ENCODE results near the gene SERHL2. TPM values are rescaled to one million over a fixed set of nuclear protein-coding genes. Genes with fewer than 3 reads are reported as not detected.
"Not testable (repeated sequence)": the region's sequence is repeated elsewhere in the genome, so short reads cannot be mapped to it uniquely, and the experiment has no call there.

Gene SERHL2
- total RNA-seq (2.4 TPM), polyA plus RNA-seq (1.2 TPM)
- long read RNA-seq, donor 1 = 0 reads
- long read RNA-seq, donor 2, partial matches to known transcripts = 12 of 12 reads
- long read RNA-seq, donor 2, other reads (novel, unspliced or antisense) = 0 of 12 reads
- long read RNA-seq, donor 3 = 0 reads
- long read RNA-seq, donor 4, partial matches to known transcripts = 0 of 10 reads
- long read RNA-seq, donor 4, other reads (novel, unspliced or antisense) = 10 of 10 reads
- long read RNA-seq, donor 5 = 0 reads
- long read RNA-seq, donor 6 = 0 reads
- long read RNA-seq, donor 7 = 0 reads
- long read RNA-seq, donor 8 = 0 reads
- long read RNA-seq, donor 9 = 0 reads
- long read RNA-seq, donor 10 = 0 reads

DNA sequence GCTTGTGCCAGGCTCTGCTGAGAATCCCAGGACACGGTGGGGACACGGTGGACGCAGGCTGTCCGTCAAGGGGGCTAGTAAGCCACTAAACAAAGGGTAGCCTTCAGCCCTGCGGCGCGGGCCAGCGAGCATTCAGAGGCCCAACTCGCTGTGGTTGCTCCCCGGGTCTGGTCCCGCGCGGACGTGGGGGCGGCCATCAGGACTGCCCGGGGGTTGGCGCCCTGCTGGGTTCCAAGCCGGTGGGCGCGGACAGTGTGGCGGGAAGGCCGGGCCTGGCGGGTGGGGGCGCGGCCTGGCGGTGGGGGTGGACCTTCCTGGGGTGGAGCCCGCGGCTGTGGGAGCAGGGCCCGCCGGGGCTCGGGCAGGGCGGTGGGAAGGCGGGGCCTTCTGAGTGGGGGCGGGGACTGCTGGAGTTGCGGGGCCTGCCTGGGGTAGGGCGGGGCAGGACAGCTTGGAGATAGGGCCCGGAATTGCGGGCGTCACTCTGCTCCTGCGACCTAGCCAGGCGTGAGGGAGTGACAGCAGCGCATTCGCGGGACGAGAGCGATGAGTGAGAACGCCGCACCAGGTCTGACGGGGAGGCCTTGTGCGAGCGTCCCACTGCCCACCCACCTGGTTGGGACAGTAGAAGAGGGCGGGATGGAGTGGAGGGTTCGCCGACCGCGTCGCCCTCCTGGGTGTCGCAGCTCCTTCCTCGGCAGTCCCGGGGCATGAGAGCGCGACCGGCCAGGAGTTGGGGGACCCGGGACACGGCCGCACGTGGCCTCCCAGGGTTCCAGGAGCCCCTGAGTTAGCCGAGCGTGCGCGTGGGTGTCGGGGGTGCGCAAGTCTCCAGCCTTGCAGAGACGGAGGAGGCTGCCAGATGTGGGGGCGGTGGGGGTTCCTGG lies at the start of gene SERHL2:
Gene SERHL2 (plus strand): TSS at position 482 of the 887 bp plus-strand sequence. CDS start 65 bp downstream, at position 547.
- peaks cover 4 to 10% of the 10 kb centered on the region in 2 donors for H3K4me1 ChIP-seq (ENCODE audit: control insufficient read depth in 2 of 2, insufficient read depth in 2 of 2, low read length in 2 of 2)
- peak; percentile 13 to 88 (median 48) for DNase-seq (ENCODE audit: low read depth in 6 of 9, low spot score in 9 of 9)
- no peaks in the 10 kb centered on the region for H3K36me3 ChIP-seq (ENCODE audit: control insufficient read depth in 2 of 2, insufficient read depth in 2 of 2, low read length in 1 of 2)
- peaks cover 0 to 5% of the 10 kb centered on the region in 2 donors for H3K9me3 ChIP-seq (ENCODE audit: control insufficient read depth in 2 of 2, insufficient read depth in 1 of 2, low read length in 1 of 2)
- peak within 1 kb of the TSS; percentile 42 to 48 for H3K4me3 ChIP-seq (ENCODE audit: low read length in 2 of 2)
- peak within 1 kb of the TSS in 1 of 2 donors; percentile 1 for H3K27ac ChIP-seq (ENCODE audit: low read depth in 1 of 2, low read length in 1 of 2)
- WGBS = 4% methylated on average over 75 of the region's 75 CpGs
- peaks cover 0 to 12% of the 10 kb centered on the region in 2 donors for H3K27me3 ChIP-seq (ENCODE audit: control insufficient read depth in 2 of 2, insufficient read depth in 1 of 2, low read length in 1 of 2)

DNA sequence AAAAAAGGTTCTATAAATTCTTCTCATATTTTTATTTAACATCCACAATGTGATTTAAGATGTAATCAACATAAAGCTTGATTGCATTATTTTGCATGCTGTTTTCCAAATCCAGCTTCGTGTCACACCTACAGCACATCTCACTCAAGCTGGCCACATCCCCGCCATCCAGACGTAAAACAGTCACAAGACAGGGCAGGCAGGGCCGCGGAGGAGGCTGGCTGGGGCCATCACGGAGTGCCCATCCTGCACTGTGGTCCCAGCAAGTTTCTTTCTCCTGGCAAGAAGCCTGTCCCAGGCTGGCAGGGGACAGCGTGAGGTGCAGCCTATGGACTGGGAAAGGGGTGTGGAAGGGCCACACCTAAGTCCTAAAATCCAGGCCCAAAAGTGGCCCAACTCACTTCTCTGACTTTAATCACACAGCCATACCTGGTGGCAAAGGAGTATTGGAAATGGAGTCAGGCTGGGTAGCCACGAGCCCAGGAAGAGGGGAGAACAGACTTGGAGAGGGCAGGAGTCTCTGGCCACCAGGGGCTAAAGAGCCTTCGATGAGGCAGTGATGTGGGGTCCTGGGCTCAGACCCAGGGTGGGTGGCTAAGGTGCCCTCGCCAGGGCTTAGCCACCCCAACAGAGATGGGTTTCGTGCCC lies 45.3 kb upstream of the SERHL2 start:
- not testable (repeated sequence) for H3K4me1 ChIP-seq (ENCODE audit: control insufficient read depth in 2 of 2, insufficient read depth in 2 of 2, low read length in 2 of 2); H3K4me3 ChIP-seq (ENCODE audit: low read length in 2 of 2); H3K27ac ChIP-seq (ENCODE audit: low read depth in 1 of 2, low read length in 1 of 2); H3K9me3 ChIP-seq (ENCODE audit: control insufficient read depth in 2 of 2, insufficient read depth in 1 of 2, low read length in 1 of 2); H3K27me3 ChIP-seq (ENCODE audit: control insufficient read depth in 2 of 2, insufficient read depth in 1 of 2, low read length in 1 of 2); DNase-seq (ENCODE audit: low read depth in 6 of 9, low spot score in 9 of 9)
- H3K36me3 ChIP-seq (ENCODE audit: control insufficient read depth in 2 of 2, insufficient read depth in 2 of 2, low read length in 1 of 2) = peaks cover 11 to 14% of the 10 kb centered on the region in 2 donors
- WGBS = 73% methylated on average over 11 of the region's 11 CpGs

DNA sequence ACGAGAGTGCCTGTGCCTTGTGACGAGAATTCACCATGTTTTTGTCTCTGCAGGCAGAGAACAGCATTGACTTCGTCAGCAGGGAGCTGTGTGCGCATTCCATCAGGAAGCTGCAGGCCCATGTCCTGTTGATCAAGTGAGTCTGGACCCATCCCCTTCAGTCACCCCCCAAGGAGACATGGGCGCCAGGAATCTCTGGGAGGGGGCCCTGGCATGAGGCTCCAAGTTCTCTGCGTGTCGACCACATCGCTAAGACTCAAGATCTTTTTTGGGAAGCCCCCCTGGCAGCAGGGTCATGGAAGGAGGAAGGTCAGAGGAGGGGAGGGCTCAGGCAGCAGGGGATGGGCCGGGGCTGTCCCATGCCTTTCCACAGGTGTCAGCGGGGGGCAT lies 44.8 kb upstream of the SERHL2 start:
- not testable (repeated sequence) for H3K27ac ChIP-seq (ENCODE audit: low read depth in 1 of 2, low read length in 1 of 2); H3K4me3 ChIP-seq (ENCODE audit: low read length in 2 of 2); H3K27me3 ChIP-seq (ENCODE audit: control insufficient read depth in 2 of 2, insufficient read depth in 1 of 2, low read length in 1 of 2); H3K9me3 ChIP-seq (ENCODE audit: control insufficient read depth in 2 of 2, insufficient read depth in 1 of 2, low read length in 1 of 2); H3K4me1 ChIP-seq (ENCODE audit: control insufficient read depth in 2 of 2, insufficient read depth in 2 of 2, low read length in 2 of 2); DNase-seq (ENCODE audit: low read depth in 6 of 9, low spot score in 9 of 9)
- 78% methylated on average over 10 of the region's 10 CpGs for WGBS
- peaks cover 11 to 15% of the 10 kb centered on the region in 2 donors for H3K36me3 ChIP-seq (ENCODE audit: control insufficient read depth in 2 of 2, insufficient read depth in 2 of 2, low read length in 1 of 2)

GRCh38 chr22:42509548-42509947 lies 44.2 kb upstream of the SERHL2 start:
- no peak overlapping the region for H3K4me3 ChIP-seq (ENCODE audit: low read length in 2 of 2)
- H3K36me3 ChIP-seq (ENCODE audit: control insufficient read depth in 2 of 2, insufficient read depth in 2 of 2, low read length in 1 of 2) = peaks cover 11 to 21% of the 10 kb centered on the region in 2 donors
- 89% methylated on average over 15 of the region's 15 CpGs for WGBS
- no peak for DNase-seq (ENCODE audit: low read depth in 6 of 9, low spot score in 9 of 9)
- peaks cover 0 to 4% of the 10 kb centered on the region in 2 donors for H3K9me3 ChIP-seq (ENCODE audit: control insufficient read depth in 2 of 2, insufficient read depth in 1 of 2, low read length in 1 of 2)
- no peak overlapping the region for H3K27ac ChIP-seq (ENCODE audit: low read depth in 1 of 2, low read length in 1 of 2)
- no peaks in the 10 kb centered on the region for H3K27me3 ChIP-seq (ENCODE audit: control insufficient read depth in 2 of 2, insufficient read depth in 1 of 2, low read length in 1 of 2)
- H3K4me1 ChIP-seq (ENCODE audit: control insufficient read depth in 2 of 2, insufficient read depth in 2 of 2, low read length in 2 of 2) = no peaks in the 10 kb centered on the region

GRCh38 chr22:42511401-42511891 lies 42.3 kb upstream of the SERHL2 start:
- DNase-seq (ENCODE audit: low read depth in 6 of 9, low spot score in 9 of 9) = no peak
- no peak overlapping the region for H3K4me3 ChIP-seq (ENCODE audit: low read length in 2 of 2)

GRCh38 chr22:42512273-42512990 lies 41.3 kb upstream of the SERHL2 start:
- whole genome bisulfite sequencing = 98% methylated on average over 22 of the region's 22 CpGs
- not testable (repeated sequence) for H3K4me1 ChIP-seq (ENCODE audit: control insufficient read depth in 2 of 2, insufficient read depth in 2 of 2, low read length in 2 of 2); H3K27ac ChIP-seq (ENCODE audit: low read depth in 1 of 2, low read length in 1 of 2); H3K27me3 ChIP-seq (ENCODE audit: control insufficient read depth in 2 of 2, insufficient read depth in 1 of 2, low read length in 1 of 2); DNase-seq (ENCODE audit: low read depth in 6 of 9, low spot score in 9 of 9); H3K4me3 ChIP-seq (ENCODE audit: low read length in 2 of 2); H3K9me3 ChIP-seq (ENCODE audit: control insufficient read depth in 2 of 2, insufficient read depth in 1 of 2, low read length in 1 of 2)
- H3K36me3 ChIP-seq (ENCODE audit: control insufficient read depth in 2 of 2, insufficient read depth in 2 of 2, low read length in 1 of 2) = peaks cover 25 to 40% of the 10 kb centered on the region in 2 donors

More at GRCh38 chr22:42511401-42511891, 42.3 kb upstream of the SERHL2 start:
- WGBS = 69% methylated on average over 10 of the region's 10 CpGs
- Histone ChIP-seq H3K27ac (ENCODE audit: low read depth in 1 of 2, low read length in 1 of 2) (no peak overlapping the region), H3K27me3 (ENCODE audit: control insufficient read depth in 2 of 2, insufficient read depth in 1 of 2, low read length in 1 of 2) (no peaks in the 10 kb centered on the region), H3K9me3 (ENCODE audit: control insufficient read depth in 2 of 2, insufficient read depth in 1 of 2, low read length in 1 of 2) (peaks cover 0 to 4% of the 10 kb centered on the region in 2 donors), H3K4me1 (ENCODE audit: control insufficient read depth in 2 of 2, insufficient read depth in 2 of 2, low read length in 2 of 2) (no peaks in the 10 kb centered on the region), H3K36me3 (ENCODE audit: control insufficient read depth in 2 of 2, insufficient read depth in 2 of 2, low read length in 1 of 2) (peaks cover 20 to 37% of the 10 kb centered on the region in 2 donors)

DNA sequence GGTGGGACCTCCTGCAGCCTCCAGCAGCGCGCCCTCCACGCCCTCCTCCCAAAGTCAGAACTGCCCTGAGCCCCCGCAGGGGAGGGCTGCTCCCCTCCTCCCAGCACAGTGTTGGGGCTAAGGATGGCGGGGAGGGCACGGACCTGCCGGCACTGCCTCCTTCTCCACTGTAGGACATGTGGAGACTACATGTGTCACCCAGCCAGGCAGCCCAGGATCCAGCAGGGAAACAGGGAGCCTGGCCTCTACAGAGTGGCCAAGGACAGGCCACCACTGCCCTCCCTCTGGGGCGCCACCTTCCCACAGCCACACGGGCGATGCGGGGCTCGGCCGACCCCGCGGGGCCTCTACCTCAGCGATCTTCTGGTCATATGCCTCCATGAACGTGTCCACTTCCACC lies 39.4 kb upstream of the SERHL2 start:
- peaks cover 27 to 40% of the 10 kb centered on the region in 2 donors for H3K36me3 ChIP-seq (ENCODE audit: control insufficient read depth in 2 of 2, insufficient read depth in 2 of 2, low read length in 1 of 2)

GRCh38 chr22:42515304-42515703 lies 38.5 kb upstream of the SERHL2 start:
- H3K4me3 ChIP-seq (ENCODE audit: low read length in 2 of 2); H3K27ac ChIP-seq (ENCODE audit: low read depth in 1 of 2, low read length in 1 of 2); H3K9me3 ChIP-seq (ENCODE audit: control insufficient read depth in 2 of 2, insufficient read depth in 1 of 2, low read length in 1 of 2); H3K4me1 ChIP-seq (ENCODE audit: control insufficient read depth in 2 of 2, insufficient read depth in 2 of 2, low read length in 2 of 2); DNase-seq (ENCODE audit: low read depth in 6 of 9, low spot score in 9 of 9); H3K27me3 ChIP-seq (ENCODE audit: control insufficient read depth in 2 of 2, insufficient read depth in 1 of 2, low read length in 1 of 2): not testable (repeated sequence)
- H3K36me3 ChIP-seq (ENCODE audit: control insufficient read depth in 2 of 2, insufficient read depth in 2 of 2, low read length in 1 of 2) = peaks cover 27 to 40% of the 10 kb centered on the region in 2 donors
- 93% methylated on average over 7 of the region's 8 CpGs for WGBS

More for the DNA sequence above, 39.4 kb upstream of the SERHL2 start:
- H3K4me1 ChIP-seq (ENCODE audit: control insufficient read depth in 2 of 2, insufficient read depth in 2 of 2, low read length in 2 of 2); H3K4me3 ChIP-seq (ENCODE audit: low read length in 2 of 2); DNase-seq (ENCODE audit: low read depth in 6 of 9, low spot score in 9 of 9); H3K27ac ChIP-seq (ENCODE audit: low read depth in 1 of 2, low read length in 1 of 2); H3K27me3 ChIP-seq (ENCODE audit: control insufficient read depth in 2 of 2, insufficient read depth in 1 of 2, low read length in 1 of 2); H3K9me3 ChIP-seq (ENCODE audit: control insufficient read depth in 2 of 2, insufficient read depth in 1 of 2, low read length in 1 of 2): not testable (repeated sequence)
- WGBS = 97% methylated on average over 17 of the region's 17 CpGs
